Measurements from ENCODE around the gene AR.

- TF ChIP-seq, protein P1, sequence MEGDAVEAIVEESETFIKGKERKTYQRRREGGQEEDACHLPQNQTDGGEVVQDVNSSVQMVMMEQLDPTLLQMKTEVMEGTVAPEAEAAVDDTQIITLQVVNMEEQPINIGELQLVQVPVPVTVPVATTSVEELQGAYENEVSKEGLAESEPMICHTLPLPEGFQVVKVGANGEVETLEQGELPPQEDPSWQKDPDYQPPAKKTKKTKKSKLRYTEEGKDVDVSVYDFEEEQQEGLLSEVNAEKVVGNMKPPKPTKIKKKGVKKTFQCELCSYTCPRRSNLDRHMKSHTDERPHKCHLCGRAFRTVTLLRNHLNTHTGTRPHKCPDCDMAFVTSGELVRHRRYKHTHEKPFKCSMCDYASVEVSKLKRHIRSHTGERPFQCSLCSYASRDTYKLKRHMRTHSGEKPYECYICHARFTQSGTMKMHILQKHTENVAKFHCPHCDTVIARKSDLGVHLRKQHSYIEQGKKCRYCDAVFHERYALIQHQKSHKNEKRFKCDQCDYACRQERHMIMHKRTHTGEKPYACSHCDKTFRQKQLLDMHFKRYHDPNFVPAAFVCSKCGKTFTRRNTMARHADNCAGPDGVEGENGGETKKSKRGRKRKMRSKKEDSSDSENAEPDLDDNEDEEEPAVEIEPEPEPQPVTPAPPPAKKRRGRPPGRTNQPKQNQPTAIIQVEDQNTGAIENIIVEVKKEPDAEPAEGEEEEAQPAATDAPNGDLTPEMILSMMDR (IDR thresholded peaks at IDR 0.05; ENCODE audit: poor library complexity): no peak
- TF ChIP-seq EZH2phosphoT487 (IDR thresholded peaks at IDR 0.05; ENCODE audit: low read depth, severe bottlenecking, unreplicated experiment): no peak
- TF ChIP-seq EZH2 (IDR thresholded peaks at IDR 0.05; ENCODE audit: borderline replicate concordance): no peak
These were observed 70.2 kb downstream of the AR start for GRCh38 chrX:67613996-67614395.

Data from hepatocyte (in vitro differentiated cells).